ENCODE measurements around the gene CENPO.

DNA sequence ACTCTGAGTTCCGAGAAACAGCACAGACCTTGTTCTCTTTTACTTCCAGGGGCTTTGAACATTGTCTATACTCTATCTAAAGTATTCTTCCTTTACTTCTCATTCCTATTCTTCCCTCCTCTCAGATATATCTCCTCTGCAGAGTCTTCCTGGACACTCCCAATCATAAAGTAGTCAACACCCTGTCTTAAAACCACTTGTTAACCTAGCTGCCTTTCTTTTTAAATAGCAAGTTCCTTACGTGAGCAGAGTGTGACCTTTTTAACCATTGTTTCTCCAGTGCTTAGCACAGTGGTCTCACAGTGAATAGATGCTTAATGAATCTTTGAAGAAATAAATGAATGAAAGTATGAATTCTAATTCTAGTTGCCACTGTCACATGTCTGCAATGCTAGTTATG, 47.4 kb upstream of the CENPO start:
- TF ChIP-seq, protein P1, sequence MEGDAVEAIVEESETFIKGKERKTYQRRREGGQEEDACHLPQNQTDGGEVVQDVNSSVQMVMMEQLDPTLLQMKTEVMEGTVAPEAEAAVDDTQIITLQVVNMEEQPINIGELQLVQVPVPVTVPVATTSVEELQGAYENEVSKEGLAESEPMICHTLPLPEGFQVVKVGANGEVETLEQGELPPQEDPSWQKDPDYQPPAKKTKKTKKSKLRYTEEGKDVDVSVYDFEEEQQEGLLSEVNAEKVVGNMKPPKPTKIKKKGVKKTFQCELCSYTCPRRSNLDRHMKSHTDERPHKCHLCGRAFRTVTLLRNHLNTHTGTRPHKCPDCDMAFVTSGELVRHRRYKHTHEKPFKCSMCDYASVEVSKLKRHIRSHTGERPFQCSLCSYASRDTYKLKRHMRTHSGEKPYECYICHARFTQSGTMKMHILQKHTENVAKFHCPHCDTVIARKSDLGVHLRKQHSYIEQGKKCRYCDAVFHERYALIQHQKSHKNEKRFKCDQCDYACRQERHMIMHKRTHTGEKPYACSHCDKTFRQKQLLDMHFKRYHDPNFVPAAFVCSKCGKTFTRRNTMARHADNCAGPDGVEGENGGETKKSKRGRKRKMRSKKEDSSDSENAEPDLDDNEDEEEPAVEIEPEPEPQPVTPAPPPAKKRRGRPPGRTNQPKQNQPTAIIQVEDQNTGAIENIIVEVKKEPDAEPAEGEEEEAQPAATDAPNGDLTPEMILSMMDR (conservative IDR thresholded peaks at IDR 0.05; ENCODE audit: low read depth, low read length): no peak
- TF ChIP-seq CEBPB (IDR thresholded peaks at IDR 0.05; ENCODE audit: low read depth, low read length) (no peak), RFX5 (IDR thresholded peaks at IDR 0.05; ENCODE audit: low read depth, low read length) (no peak), RCOR1 (IDR thresholded peaks at IDR 0.05; ENCODE audit: insufficient replicate concordance, low read length) (no peak)
